Activated effector memory CD4-positive, alpha-beta T cell treated with anti-CD3 and anti-CD28 coated beads, Interleukin-2, amount 50 U/mL, for 16 hours (primary cell): Measurements from ENCODE around the gene NAA38.
"Not testable (repeated sequence)": the region's sequence is repeated elsewhere in the genome, so short reads cannot be mapped to it uniquely, and the experiment has no call there.

Source experiments
- DNase-seq: peaks from one replicate; pipeline ENCODE4 v3.0.0-alpha.2; 2020

The NAA38 gene

GRCh38 chr17:7820231-7820630, 37.1 kb downstream of the NAA38 start:
- no peak for DNase-seq

GRCh38 chr17:7818746-7819645, 38.4 kb downstream of the NAA38 start:
- no peak for DNase-seq

GRCh38 chr17:7818026-7818425, 39.3 kb downstream of the NAA38 start:
- DNase-seq = no peak

GRCh38 chr17:7817643-7817964, 39.8 kb downstream of the NAA38 start:
- DNase-seq = no peak

GRCh38 chr17:7816926-7817642, 40.3 kb downstream of the NAA38 start:
- DNase-seq = no peak

- DNase-seq = no peak
These were observed 42.4 kb downstream of the NAA38 start for GRCh38 chr17:7814969-7815368.

- DNase-seq = no peak
These were observed 46.1 kb downstream of the NAA38 start for GRCh38 chr17:7811251-7811650.

- not testable (repeated sequence) for DNase-seq
These were observed 47.5 kb downstream of the NAA38 start for GRCh38 chr17:7809791-7810343.

- no peak for DNase-seq
These were observed 48.1 kb downstream of the NAA38 start for GRCh38 chr17:7809086-7809790.

- DNase-seq = peak; percentile 44
These were observed 50.2 kb downstream of the NAA38 start for GRCh38 chr17:7807206-7807605.
